Measurements from ENCODE around the gene MBOAT2.
"Not testable (repeated sequence)": the region's sequence is repeated elsewhere in the genome, so short reads cannot be mapped to it uniquely, and the experiment has no call there.

Gene MBOAT2

DNA sequence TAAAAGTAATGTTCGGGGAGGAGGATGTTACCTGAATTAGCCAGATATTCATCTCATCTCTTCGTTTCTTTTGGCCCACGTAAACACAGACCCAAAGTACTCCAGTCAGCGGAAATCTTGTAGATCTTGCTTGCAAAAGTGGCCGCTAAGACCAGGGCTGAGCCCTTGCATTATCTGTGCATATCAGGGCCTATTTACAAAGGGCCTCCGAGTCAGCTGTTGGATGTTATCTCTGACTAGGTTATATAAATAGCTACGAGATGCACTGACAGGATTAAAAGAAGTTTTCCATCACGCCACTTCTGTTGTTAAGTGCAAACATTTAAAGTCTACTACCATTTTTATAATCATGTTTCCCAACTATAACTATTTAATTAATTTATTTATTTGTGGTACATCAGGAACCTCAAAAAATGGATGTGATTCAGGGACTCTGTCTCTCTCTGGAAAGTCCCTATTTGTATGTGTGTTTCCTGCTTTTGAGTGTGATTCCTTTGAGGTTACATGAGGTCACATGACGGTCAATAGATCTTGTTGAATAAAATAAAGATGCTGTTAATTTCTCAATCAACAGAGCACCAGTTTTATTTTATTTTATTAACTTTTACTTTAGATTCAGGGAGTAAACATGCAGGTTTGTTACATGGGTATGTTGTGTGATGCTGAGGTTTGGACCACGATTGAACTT lies 46.8 kb upstream of the MBOAT2 start:
- Histone ChIP-seq H3K27me3 (ENCODE audit: low read length) (no peaks in the 10 kb centered on the region), H3K27ac (ENCODE audit: low read depth, low read length) (no peak overlapping the region), H3K36me3 (ENCODE audit: low read length) (no peaks in the 10 kb centered on the region), H2AFZ (ENCODE audit: low read depth, low read length, severe bottlenecking) (no peak overlapping the region), H3F3A (ENCODE audit: insufficient read depth) (no peaks in the 10 kb centered on the region), H3K9me2 (replicated peaks; ENCODE audit: insufficient read depth, low read length) (no peaks in the 10 kb centered on the region), H3K79me2 (ENCODE audit: insufficient read depth, low read length) (no peaks in the 10 kb centered on the region), H3K9me3 (ENCODE audit: insufficient read depth, low read length) (no peaks in the 10 kb centered on the region), H3K4me2 (ENCODE audit: low read depth, low read length, poor library complexity, severe bottlenecking) (no peak overlapping the region), H4K20me1 (ENCODE audit: low read depth, low read length) (no peaks in the 10 kb centered on the region), H3K4me3 (ENCODE audit: insufficient read depth, low read length, poor library complexity, severe bottlenecking) (no peak overlapping the region), H3K9ac (ENCODE audit: low read length) (no peak overlapping the region)
- TF ChIP-seq, protein P1, sequence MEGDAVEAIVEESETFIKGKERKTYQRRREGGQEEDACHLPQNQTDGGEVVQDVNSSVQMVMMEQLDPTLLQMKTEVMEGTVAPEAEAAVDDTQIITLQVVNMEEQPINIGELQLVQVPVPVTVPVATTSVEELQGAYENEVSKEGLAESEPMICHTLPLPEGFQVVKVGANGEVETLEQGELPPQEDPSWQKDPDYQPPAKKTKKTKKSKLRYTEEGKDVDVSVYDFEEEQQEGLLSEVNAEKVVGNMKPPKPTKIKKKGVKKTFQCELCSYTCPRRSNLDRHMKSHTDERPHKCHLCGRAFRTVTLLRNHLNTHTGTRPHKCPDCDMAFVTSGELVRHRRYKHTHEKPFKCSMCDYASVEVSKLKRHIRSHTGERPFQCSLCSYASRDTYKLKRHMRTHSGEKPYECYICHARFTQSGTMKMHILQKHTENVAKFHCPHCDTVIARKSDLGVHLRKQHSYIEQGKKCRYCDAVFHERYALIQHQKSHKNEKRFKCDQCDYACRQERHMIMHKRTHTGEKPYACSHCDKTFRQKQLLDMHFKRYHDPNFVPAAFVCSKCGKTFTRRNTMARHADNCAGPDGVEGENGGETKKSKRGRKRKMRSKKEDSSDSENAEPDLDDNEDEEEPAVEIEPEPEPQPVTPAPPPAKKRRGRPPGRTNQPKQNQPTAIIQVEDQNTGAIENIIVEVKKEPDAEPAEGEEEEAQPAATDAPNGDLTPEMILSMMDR (IDR thresholded peaks at IDR 0.05; ENCODE audit: insufficient read depth, low read length, poor library complexity, severe bottlenecking): no peak
- no peak for TF ChIP-seq EZH2phosphoT487 (conservative IDR thresholded peaks at IDR 0.05; ENCODE audit: low read length)

DNA sequence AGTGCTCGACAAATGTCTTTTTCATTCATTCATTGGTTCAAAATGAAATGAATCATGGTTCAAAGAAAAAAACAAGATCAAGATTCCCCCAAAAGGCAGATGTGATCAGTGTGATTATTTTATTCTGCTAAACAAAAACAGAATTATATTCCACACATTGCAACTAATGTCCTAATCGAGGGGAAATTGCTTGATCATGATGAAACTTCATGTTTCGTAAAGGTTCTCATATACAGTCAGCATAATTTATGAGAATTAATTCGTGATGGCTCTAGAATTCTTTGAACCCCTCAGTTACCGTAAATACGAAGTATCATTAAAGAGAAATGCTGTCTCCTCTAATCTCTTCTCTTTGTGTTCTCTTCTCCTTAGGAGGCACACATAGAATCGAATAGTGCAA lies 42.1 kb upstream of the MBOAT2 start:
- no peaks in the 10 kb centered on the region for H3K9me3 ChIP-seq (ENCODE audit: insufficient read depth, low read length)
- H3F3A ChIP-seq (ENCODE audit: insufficient read depth): no peaks in the 10 kb centered on the region
- no peaks in the 10 kb centered on the region for H4K20me1 ChIP-seq (ENCODE audit: low read depth, low read length)
- H3K36me3 ChIP-seq (ENCODE audit: low read length): no peaks in the 10 kb centered on the region
- H3K4me2 ChIP-seq (ENCODE audit: low read depth, low read length, poor library complexity, severe bottlenecking): no peak overlapping the region
- H3K4me3 ChIP-seq (ENCODE audit: insufficient read depth, low read length, poor library complexity, severe bottlenecking): no peak overlapping the region
- no peaks in the 10 kb centered on the region for H3K79me2 ChIP-seq (ENCODE audit: insufficient read depth, low read length)
- no peak overlapping the region for H2AFZ ChIP-seq (ENCODE audit: low read depth, low read length, severe bottlenecking)
- H3K27me3 ChIP-seq (ENCODE audit: low read length): no peaks in the 10 kb centered on the region
- no peak for TF ChIP-seq EZH2phosphoT487 (conservative IDR thresholded peaks at IDR 0.05; ENCODE audit: low read length)
- TF ChIP-seq, protein P1 (IDR thresholded peaks at IDR 0.05; ENCODE audit: insufficient read depth, low read length, poor library complexity, severe bottlenecking): no peak
- H3K9ac ChIP-seq (ENCODE audit: low read length): no peak overlapping the region
- H3K27ac ChIP-seq (ENCODE audit: low read depth, low read length): no peak overlapping the region
- no peaks in the 10 kb centered on the region for H3K9me2 ChIP-seq (replicated peaks; ENCODE audit: insufficient read depth, low read length)

DNA sequence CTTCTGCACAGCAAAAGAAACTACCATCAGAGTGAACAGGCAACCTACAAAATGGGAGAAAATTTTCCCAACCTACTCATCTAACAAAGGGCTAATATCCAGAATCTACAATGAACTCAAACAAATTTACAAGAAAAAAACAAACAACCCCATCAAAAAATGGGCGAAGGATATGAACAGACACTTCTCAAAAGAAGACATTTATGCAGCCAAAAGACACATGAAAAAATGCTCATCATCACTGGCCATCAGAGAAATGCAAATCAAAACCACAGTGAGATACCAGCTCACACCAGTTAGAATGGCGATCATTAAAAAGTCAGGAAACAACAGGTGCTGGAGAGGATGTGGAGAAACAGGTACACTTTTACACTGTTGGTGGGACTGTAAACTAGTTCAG lies 40.0 kb upstream of the MBOAT2 start:
- not testable (repeated sequence) for H3K79me2 ChIP-seq (ENCODE audit: insufficient read depth, low read length); H3K27ac ChIP-seq (ENCODE audit: low read depth, low read length); H3K36me3 ChIP-seq (ENCODE audit: low read length); H3K4me2 ChIP-seq (ENCODE audit: low read depth, low read length, poor library complexity, severe bottlenecking); H4K20me1 ChIP-seq (ENCODE audit: low read depth, low read length); H2AFZ ChIP-seq (ENCODE audit: low read depth, low read length, severe bottlenecking); H3K4me3 ChIP-seq (ENCODE audit: insufficient read depth, low read length, poor library complexity, severe bottlenecking); H3F3A ChIP-seq (ENCODE audit: insufficient read depth); H3K27me3 ChIP-seq (ENCODE audit: low read length); H3K9me3 ChIP-seq (ENCODE audit: insufficient read depth, low read length); H3K9ac ChIP-seq (ENCODE audit: low read length); H3K9me2 ChIP-seq (replicated peaks; ENCODE audit: insufficient read depth, low read length)

- Histone ChIP-seq H3F3A (ENCODE audit: insufficient read depth) (no peaks in the 10 kb centered on the region), H3K9me3 (ENCODE audit: insufficient read depth, low read length) (no peaks in the 10 kb centered on the region), H3K9me2 (replicated peaks; ENCODE audit: insufficient read depth, low read length) (no peaks in the 10 kb centered on the region), H3K36me3 (ENCODE audit: low read length) (no peaks in the 10 kb centered on the region), H4K20me1 (ENCODE audit: low read depth, low read length) (no peaks in the 10 kb centered on the region), H3K27me3 (ENCODE audit: low read length) (no peaks in the 10 kb centered on the region), H3K9ac (ENCODE audit: low read length) (no peak overlapping the region), H3K79me2 (ENCODE audit: insufficient read depth, low read length) (no peaks in the 10 kb centered on the region), H3K4me3 (ENCODE audit: insufficient read depth, low read length, poor library complexity, severe bottlenecking) (no peak overlapping the region), H3K4me2 (ENCODE audit: low read depth, low read length, poor library complexity, severe bottlenecking) (no peak overlapping the region), H3K27ac (ENCODE audit: low read depth, low read length) (no peak overlapping the region), H2AFZ (ENCODE audit: low read depth, low read length, severe bottlenecking) (no peak overlapping the region)
- TF ChIP-seq, protein P1 (IDR thresholded peaks at IDR 0.05; ENCODE audit: insufficient read depth, low read length, poor library complexity, severe bottlenecking): no peak
- TF ChIP-seq EZH2phosphoT487 (conservative IDR thresholded peaks at IDR 0.05; ENCODE audit: low read length): no peak
Measured at GRCh38 chr2:9037166-9037565, 33.7 kb upstream of the MBOAT2 start.

All from SU-DHL-6 (cell line).